ENCODE data around the gene YTHDC2.

YTHDC2 gene

DNA sequence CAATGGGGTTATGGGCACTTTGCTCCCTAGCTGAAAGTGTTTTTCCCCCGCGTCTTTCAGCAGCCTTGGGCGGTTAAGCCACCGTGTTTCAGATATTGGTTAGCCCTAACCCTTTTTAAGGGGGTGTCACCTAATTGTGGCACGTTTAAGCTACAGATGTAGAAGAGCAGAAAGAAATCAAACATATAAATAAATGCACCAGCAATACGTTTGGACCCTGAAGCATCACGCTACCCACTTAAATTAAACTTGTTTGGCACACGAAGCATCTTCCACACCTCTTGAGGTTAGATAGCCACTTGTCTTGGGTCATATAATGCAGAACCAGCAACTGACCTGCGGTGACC, 768 bp downstream of the YTHDC2 start:
- peak overlapping the region; percentile 72 for H3K4me3 ChIP-seq (ENCODE audit: low read depth, low read length)
- DNase-seq (ENCODE audit: low read depth): no peak

DNA sequence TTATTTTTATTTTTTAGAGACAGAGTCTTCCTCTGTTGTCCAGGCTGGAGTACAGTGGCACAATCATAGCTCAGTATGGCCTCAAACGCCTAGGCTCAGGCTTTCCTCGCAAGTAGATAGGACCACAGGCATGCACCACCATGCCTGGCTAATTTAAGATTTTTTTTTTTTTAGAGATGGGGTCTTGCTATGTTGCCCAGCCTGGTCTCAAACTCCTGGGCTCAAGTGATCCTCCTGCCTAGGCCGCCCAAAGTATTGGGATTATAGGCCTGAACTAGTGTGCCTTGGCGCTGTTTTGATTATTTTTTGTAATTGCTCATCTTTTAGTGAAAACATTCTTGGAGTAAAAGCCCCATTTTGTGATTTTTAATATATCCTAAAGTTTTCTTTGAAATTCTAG, 5.4 kb downstream of the YTHDC2 start:
- H3K4me3 ChIP-seq (ENCODE audit: low read depth, low read length): no peak overlapping the region
- no peak for DNase-seq (ENCODE audit: low read depth)

DNA sequence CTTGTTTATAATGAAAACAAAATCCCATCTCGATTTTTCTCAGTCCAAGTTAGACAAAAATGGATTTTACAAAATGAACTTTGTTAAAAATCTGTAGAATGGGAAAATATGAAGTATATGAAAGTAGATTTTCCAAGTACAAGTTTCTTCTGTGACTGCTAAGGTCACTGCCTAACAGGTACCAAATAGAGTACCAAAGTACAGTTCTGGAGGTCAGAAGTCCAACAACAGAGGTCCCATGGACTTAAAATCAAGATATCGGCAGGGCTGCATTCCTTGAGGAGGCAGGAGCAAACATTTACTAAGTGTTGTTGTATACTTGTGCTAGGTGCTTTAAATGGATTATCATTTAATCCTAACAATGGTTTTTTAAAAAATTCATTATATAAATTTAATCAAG, 5.9 kb downstream of the YTHDC2 start:
- DNase-seq (ENCODE audit: low read depth): no peak
- H3K4me3 ChIP-seq (ENCODE audit: low read depth, low read length): no peak overlapping the region

DNA sequence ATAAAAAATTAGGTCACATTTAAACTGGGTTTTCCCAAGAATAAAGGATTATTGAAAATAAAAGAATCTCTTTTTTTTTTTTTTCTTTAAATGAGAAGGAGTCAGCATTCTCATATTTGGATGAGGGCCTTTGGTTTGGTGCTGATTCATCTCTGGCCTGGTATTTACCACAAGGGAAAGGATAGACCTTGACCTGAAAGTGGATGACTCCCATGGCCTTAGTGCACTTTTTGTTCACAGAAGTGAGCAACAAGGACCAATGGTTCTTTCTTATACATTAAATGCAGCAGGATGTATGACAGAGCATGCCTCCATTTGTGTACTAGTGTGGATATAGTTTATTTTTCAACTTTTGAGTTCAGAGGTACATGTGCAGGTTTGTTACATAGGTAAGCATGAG, 6.9 kb downstream of the YTHDC2 start:
- no peak overlapping the region for H3K4me3 ChIP-seq (ENCODE audit: low read depth, low read length)

DNA sequence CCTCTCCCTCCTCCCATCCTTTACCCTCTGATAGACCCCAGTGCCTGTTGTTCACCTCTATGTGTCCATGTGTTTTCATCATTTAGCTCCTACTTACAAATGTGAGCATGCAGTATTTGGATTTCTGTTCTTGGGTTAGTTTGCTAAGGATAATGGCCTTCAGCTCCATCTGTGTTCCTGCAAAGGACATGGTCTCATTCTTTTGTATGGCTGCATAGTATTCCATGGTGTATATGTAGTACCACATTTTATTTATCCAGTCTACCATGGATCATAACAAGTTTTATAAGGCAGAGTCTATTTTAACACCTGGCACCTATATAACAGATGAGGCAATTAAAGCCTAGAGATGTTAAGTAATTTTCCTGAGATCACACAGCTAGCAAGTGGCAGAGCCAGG, 7.4 kb downstream of the YTHDC2 start:
- no peak overlapping the region for H3K4me3 ChIP-seq (ENCODE audit: low read depth, low read length)
- no peak for DNase-seq (ENCODE audit: low read depth)

More for the DNA sequence above, 6.9 kb downstream of the YTHDC2 start:
- no peak for DNase-seq (ENCODE audit: low read depth)

DNA sequence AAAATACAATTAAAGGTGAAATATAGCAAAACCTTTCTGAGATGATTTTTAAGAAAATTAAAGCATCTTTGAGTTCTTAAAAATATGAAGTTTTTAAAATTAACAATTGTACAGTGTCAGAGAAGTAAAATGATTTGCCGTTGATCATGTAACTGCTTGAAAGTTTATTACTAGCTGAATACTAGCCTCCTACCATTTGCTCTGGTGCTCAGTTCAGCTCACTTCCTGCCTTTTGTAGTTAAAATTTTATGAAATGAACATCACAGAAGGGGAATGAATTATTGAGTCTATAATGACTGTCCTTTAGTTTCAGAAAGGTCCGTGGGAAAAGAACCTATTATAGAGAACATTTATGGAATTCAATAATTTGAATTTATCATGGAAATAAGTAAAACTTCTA, 9.7 kb downstream of the YTHDC2 start:
- no peak overlapping the region for H3K4me3 ChIP-seq (ENCODE audit: low read depth, low read length)

DNA sequence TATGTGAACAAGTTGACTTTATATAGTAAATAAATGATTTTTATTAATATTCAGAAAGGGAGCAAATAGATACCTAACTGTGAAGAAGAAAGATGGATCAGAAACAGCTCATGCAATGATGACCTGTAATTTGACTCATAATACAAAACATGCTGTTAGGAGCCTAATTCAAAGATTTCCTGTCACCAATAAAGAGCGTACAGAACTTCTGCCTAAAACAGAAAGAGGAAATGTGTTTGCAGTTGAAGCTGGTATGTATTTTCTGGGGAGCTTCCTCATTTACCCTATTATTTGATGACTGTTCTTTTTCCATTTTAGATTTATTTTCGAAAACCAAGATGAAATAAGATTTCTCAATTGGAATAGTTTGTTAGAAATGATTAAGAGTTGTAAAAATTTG, 11.4 kb downstream of the YTHDC2 start:
- no peak for DNase-seq (ENCODE audit: low read depth)
- no peak overlapping the region for H3K4me3 ChIP-seq (ENCODE audit: low read depth, low read length)

More for the DNA sequence above, 9.7 kb downstream of the YTHDC2 start:
- DNase-seq (ENCODE audit: low read depth): no peak

DNA sequence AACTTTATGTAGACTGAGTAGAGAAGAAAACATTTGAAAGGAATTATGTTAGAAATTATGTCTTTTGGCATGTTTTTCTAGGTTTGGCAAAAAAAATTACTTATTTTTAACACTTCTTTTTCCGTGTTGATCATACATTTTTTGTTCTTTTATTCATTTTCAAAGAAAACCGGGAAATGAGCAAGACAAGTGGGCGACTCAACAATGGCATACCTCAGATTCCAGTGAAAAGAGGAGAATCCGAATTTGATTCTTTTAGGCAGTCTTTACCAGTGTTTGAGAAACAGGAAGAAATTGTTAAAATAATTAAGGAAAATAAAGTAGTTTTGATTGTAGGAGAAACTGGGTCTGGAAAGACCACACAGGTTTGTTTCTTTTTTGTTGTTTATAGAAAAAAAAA, 12.9 kb downstream of the YTHDC2 start:
- H3K4me3 ChIP-seq (ENCODE audit: low read depth, low read length): no peak overlapping the region
- no peak for DNase-seq (ENCODE audit: low read depth)

DNA sequence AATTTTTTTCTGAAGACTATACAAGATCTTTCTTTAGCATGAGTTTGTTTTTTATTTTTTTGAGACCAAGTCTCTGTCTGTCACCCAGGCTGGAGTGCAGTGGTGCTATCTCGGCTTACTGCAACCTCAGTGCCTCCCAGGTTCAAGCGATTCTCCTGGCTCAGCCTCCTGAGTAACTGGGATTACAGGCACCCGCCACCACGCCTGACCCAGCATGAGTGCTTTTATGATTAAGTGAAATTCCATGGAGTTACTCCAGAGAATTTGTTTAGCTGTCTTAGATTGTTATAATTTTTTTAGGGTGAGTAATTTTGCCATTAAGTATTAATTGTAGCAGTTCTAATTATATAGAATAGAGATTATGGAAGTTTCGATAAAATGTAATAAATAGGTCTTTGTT, 14.3 kb downstream of the YTHDC2 start:
- H3K4me3 ChIP-seq (ENCODE audit: low read depth, low read length): no peak overlapping the region
- DNase-seq (ENCODE audit: low read depth): no peak

DNA sequence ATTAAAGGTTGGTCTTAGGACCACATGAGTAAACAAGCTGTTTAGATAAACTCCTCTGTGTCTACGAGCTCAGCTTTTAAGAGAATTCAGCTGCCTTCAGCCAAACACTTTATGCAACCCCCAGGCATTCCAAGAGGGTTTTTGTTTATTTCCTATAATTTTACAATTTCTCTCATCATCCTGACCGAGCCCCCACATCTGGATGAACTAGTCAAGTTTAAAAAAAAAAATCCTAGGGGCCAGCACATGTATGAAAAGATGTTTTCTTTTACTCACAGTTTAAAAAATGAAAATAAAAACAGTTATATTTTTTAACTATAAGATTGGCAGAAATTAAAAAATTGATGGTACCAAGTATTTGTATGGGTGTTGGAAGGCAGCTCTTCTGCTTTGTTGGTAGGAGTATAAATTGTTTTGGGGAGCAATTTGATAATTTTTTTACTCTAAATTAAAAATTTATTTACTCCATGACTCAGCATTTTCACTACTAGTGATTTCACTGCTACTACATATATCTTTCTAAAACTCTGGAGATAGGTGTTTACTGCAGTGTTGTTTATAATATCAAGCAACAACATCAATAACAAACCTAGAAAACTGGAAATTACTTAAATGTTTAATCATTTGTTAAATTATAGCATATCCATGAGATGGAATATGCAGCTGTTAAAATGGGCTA, 18.1 kb downstream of the YTHDC2 start:
- no peak for DNase-seq (ENCODE audit: low read depth)
- H3K4me3 ChIP-seq (ENCODE audit: low read depth, low read length): no peak overlapping the region

DNA sequence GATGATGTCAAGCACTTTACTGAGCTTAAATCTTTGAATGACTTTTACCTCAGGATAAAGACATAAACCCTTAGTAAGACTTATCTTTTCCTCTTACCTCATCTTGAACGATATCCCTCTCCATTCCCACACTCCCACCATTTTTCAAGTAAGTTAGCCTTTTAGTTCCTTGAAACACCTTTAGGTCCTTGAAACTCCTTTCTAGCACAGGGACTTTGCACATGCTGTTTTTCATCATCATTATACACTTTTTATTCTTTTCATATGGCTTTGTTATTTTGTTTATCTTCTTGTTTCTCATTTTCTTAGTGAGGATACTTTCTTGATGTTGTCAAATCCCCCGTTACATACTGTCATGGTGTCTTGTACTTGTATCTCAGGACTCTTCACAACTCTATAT, 24.8 kb downstream of the YTHDC2 start:
- no peak overlapping the region for H3K4me3 ChIP-seq (ENCODE audit: low read depth, low read length)
- no peak for DNase-seq (ENCODE audit: low read depth)

DNA sequence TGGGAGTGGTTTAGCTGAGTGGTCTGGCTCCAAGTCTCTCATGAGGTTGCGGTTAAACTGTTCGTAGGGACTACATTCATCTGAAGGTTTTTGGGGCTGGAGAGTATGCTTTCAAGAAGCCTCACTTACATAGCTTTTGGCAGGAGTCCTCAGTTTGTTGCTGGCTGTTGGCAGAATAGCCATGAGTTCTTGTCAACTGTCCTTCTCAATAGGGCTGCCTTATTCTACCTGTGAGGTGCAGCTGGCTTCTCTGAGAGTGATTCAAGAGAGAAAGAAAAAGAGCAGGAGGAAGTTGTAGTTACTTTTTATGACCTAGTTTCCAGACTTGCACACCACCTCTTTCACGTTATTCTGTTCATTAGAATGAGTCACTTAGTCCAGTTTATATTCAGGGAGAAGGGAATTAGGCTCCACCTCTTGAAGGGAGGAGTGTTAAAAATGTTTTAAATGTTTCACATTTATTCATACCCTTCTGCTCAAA, 33.2 kb downstream of the YTHDC2 start:
- DNase-seq (ENCODE audit: low read depth): peak; percentile 23
- H3K4me3 ChIP-seq (ENCODE audit: low read depth, low read length): no peak overlapping the region

DNA sequence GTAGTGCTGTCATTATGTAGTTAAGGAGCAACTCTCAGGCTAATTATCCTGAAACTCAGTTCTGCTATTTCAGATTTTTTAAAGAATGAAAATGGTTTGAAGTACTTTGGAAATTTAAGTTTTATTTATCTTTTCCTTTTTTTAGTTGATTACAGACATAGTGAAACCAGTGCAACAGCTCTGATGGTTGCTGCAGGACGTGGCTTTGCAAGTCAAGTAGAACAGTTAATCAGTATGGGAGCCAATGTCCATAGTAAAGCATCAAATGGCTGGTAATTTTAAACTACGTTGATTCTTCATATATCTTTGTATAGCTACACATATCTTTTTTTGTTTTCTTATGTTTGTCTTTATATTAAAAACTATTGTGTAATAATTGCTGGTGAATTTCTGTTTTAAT, 34.9 kb downstream of the YTHDC2 start:
- DNase-seq (ENCODE audit: low read depth): no peak
- H3K4me3 ChIP-seq (ENCODE audit: low read depth, low read length): no peak overlapping the region

DNA sequence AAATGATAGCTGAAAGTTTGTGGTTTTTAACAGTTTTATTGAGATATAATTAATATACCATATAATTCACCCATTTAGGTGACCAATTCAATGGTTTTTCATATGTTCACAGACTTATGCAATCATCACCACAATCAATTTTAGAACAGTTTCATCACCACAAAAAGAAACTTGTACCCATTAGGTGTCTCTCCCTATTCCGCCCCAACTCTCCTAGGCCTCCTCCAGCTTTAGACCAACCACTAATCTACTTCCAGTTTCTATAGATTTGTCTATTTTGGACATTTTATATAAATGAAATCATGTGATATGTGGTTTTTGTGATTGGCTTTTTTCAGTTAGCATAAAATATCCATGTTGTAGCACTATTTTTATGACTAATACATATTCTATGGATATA, 38.6 kb downstream of the YTHDC2 start:
- no peak overlapping the region for H3K4me3 ChIP-seq (ENCODE audit: low read depth, low read length)

DNA sequence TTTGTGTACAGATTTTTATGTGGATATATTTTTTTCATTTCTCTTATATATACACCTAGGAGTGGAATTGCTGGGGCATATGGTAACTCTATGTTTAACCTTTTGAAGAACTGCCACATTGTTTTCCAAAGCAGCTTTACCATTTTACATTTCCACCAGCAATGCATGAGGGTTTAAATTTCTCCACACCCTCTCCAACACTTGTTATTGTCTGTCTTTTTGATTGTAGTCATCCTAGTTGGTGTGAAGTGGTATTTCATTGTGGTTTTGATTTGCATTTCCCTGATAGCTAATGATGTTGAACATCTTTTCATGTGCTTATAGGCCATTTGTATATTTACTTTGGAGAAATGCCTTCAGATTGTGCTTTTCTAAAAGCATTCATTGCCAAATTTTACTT, 39.1 kb downstream of the YTHDC2 start:
- no peak for DNase-seq (ENCODE audit: low read depth)
- H3K4me3 ChIP-seq (ENCODE audit: low read depth, low read length): no peak overlapping the region

More for the DNA sequence above, 38.6 kb downstream of the YTHDC2 start:
- no peak for DNase-seq (ENCODE audit: low read depth)

DNA sequence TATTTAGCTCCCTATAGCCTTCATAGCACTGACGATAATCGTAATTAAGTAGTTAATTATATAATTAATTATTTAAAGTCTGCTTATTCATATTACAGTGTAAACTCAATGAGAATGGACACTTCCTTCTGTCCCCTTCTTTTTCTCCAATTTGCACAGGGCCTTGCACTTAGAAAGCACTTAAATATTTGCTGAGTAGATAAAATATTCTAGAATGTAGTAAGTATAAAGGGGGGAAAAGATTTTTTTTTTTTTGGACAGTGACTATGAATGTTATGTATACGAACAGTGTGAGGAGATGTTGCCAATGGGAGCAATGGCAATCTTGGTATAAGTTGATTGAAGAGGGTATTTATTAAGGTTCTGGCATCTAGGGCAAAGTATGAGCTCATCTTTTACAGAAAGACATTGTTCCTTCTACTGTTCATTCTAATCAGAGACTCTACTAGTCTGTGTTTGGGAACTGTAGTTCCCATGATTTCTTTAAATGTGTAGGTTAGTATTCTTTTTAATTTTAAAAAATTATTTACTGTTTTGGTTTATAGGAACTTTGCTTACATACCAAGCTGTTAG, 49.4 kb downstream of the YTHDC2 start:
- DNase-seq (ENCODE audit: low read depth): no peak

DNA sequence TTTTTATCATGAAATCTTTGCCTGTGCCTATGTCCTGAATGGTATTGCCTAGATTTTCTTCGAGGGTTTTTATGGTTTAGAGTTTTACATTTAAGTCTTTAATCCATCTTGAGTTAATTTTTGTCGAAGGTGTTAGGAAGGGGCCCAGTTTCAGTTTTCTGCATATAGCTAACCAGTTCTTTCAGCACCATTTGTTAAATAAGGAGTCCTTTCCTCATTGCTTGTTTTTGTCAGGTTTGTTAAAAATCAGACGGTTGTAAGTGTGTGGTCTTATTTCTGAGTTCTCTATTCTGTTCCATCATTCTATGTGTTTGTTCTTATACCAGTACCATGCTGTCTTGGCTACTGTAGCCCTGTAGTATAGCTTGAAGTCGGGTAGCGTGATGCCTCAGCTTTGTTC, 55.9 kb downstream of the YTHDC2 start:
- H3K4me3 ChIP-seq (ENCODE audit: low read depth, low read length): no peak overlapping the region
- no peak for DNase-seq (ENCODE audit: low read depth)

More for the DNA sequence above, 49.4 kb downstream of the YTHDC2 start:
- H3K4me3 ChIP-seq (ENCODE audit: low read depth, low read length): no peak overlapping the region

DNA sequence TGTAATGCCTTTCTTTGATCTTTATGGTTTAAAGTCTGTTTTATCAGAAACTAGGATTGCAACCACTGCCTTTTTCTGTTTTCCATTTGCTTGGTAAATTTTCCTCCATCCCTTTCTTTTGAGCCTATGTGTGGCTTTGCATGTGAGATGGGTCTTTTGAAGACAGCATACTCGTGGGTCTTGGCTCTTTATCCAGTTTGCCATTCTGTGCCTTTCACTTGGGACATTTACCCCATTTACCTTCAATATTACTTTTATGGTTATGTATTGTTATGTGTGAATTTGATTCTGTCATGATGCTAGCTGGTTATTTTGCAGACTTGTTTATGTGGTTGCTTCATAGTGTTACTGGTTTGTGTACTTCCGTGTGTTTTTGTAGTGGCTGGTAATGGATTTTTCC, 59.2 kb downstream of the YTHDC2 start:
- no peak for DNase-seq (ENCODE audit: low read depth)
- no peak overlapping the region for H3K4me3 ChIP-seq (ENCODE audit: low read depth, low read length)

DNA sequence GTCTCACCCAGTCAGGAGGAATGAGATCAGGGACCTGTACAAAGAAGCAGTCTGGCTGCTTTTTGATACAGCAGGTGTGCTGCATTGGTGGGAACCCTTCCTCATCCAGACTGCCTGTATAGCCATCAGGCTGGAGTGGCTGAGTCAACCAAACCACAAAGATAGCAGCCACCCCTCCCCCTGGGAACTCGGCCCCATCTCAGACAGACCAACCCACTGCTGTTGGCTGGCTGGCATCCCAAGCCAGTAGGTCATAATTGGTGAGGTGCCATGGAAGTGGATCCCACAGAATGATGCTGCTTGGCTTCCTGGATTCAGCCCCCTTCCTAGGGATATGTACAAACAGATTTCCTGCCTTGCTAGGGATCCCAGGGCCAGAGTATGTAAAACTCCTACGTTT, 60.9 kb downstream of the YTHDC2 start:
- no peak overlapping the region for H3K4me3 ChIP-seq (ENCODE audit: low read depth, low read length)
- DNase-seq (ENCODE audit: low read depth): peak; percentile 61

DNA sequence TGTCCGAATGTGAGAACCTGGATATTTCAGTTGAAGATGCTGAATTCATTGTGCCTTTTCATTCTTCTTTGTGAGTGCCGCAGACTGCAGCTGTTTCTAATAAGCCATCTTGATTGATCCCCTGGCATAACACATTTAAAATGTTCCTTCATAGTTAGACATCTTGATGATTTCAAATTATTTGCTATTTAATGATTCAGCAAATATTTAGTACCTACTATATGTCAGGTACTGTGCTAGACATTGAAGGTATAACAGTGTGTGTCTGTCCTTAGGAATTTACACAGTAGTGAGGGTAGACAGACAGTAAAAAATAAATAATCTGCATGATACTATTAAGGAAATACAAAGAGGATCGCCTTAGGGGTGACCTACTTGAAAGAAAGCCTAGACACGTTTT, 61.6 kb downstream of the YTHDC2 start:
- no peak for DNase-seq (ENCODE audit: low read depth)
- H3K4me3 ChIP-seq (ENCODE audit: low read depth, low read length): no peak overlapping the region

DNA sequence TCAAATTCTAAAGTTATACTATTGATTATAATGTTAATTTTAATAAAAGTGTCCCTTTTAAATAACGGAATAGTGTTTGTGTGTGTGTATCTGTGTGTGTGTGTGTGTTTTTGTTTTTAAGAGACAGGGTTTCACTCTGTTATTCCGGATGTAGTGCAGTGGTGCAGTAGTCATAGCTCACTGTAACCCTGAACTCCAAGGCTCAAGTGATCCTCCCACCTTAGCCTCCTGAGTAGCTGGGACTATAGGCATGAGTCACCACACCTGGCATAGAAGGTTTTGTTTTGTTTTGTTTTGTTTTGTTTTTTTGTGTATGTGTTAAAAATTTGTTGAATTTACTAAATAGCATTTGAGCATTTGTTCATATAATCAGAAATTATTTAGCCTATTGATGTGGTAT, 64.6 kb downstream of the YTHDC2 start:
- DNase-seq (ENCODE audit: low read depth): no peak
- H3K4me3 ChIP-seq (ENCODE audit: low read depth, low read length): no peak overlapping the region
